GM12864 (cell line): ENCODE data around the gene LSP1.
A peak's percentile ranks its signal among the peaks of the same experiment; 100 is the strongest.

Source experiments
- DNase-seq: peaks from one replicate; pipeline ENCODE4 v3.0.0-alpha.2; 2011; ENCODE audit warnings: low read depth
- H3K4me3 ChIP-seq: 2 replicates; pipeline ENCODE4 v1.5.1; 2011; ENCODE audit warnings: mild to moderate bottlenecking, low read depth, low read length, control low read depth
- TF ChIP-seq, protein P1 (sequence below): IDR thresholded peaks from 2 replicates; pipeline ENCODE4 v1.5.1; 2011; ENCODE audit warnings: low read depth, mild to moderate bottlenecking, moderate library complexity, low read length, control low read depth, inconsistent platforms; ENCODE audit errors: missing control alignments

LSP1 gene

DNA sequence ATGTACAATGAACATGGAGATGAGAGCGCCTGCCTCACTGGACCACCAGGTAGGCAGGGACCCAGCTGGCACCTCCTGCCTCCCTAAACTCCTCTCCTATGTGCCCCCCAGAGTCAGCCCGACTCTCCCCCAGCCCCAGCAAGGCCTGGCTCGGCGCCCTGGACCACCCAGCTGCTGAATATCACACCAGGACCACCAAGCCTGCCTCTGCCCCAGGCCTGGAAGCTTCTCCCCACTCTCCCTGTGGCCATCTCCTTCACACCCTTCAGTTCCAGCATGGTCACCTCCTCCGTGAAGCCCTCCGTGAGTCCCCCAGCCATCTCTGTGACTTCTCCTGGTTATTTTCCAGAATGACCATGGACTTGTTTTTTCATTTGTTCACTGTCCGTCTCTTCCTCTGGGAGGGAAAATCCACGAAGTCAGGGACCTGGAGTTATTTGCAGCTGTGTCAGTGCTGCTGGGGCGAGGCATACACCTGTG is 6.4 kb upstream of the LSP1 start:
- TF ChIP-seq, protein P1, sequence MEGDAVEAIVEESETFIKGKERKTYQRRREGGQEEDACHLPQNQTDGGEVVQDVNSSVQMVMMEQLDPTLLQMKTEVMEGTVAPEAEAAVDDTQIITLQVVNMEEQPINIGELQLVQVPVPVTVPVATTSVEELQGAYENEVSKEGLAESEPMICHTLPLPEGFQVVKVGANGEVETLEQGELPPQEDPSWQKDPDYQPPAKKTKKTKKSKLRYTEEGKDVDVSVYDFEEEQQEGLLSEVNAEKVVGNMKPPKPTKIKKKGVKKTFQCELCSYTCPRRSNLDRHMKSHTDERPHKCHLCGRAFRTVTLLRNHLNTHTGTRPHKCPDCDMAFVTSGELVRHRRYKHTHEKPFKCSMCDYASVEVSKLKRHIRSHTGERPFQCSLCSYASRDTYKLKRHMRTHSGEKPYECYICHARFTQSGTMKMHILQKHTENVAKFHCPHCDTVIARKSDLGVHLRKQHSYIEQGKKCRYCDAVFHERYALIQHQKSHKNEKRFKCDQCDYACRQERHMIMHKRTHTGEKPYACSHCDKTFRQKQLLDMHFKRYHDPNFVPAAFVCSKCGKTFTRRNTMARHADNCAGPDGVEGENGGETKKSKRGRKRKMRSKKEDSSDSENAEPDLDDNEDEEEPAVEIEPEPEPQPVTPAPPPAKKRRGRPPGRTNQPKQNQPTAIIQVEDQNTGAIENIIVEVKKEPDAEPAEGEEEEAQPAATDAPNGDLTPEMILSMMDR = no peak
- H3K4me3 ChIP-seq = no peak overlapping the region
- no peak for DNase-seq

GRCh38 chr11:1847006-1847735 is 5.7 kb upstream of the LSP1 start:
- TF ChIP-seq, protein P1 = no peak
- DNase-seq = no peak
- no peak overlapping the region for H3K4me3 ChIP-seq

DNA sequence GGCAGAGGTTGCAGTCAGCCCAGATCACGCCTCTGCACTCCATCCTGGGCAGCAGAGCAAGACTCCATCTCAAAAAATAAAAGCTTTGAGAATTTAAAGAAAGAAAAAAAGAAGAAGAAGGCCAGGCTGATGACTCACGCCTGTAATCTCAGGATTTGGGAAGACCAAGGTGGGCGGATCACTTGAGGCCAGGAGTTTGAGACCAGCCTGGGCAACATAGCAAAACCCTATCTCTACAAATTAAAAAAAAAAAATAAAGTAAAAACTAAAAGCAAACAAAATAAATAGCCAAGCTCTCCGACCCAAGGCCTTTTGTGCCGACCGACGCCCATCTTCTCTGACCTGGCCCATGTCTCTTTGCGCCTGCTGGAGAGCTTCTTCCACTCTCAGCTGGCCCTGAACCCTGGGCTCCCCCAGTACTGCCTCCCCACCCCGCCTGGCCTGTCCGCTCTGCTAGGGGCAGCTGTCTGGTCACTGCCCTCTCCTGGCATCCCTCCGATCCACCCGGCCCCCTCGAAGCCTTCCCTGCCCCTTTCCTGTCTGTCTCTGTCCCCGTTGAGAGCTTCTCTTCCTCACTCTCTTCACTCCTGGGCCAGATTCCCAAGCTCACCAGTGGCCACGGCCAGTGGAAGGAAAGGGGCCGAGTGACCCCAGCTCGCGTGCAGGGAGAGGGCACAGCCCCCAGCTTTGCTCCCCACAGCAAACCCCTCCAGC is 4.8 kb upstream of the LSP1 start:
- no peak for DNase-seq
- TF ChIP-seq, protein P1 = no peak
- no peak overlapping the region for H3K4me3 ChIP-seq

DNA sequence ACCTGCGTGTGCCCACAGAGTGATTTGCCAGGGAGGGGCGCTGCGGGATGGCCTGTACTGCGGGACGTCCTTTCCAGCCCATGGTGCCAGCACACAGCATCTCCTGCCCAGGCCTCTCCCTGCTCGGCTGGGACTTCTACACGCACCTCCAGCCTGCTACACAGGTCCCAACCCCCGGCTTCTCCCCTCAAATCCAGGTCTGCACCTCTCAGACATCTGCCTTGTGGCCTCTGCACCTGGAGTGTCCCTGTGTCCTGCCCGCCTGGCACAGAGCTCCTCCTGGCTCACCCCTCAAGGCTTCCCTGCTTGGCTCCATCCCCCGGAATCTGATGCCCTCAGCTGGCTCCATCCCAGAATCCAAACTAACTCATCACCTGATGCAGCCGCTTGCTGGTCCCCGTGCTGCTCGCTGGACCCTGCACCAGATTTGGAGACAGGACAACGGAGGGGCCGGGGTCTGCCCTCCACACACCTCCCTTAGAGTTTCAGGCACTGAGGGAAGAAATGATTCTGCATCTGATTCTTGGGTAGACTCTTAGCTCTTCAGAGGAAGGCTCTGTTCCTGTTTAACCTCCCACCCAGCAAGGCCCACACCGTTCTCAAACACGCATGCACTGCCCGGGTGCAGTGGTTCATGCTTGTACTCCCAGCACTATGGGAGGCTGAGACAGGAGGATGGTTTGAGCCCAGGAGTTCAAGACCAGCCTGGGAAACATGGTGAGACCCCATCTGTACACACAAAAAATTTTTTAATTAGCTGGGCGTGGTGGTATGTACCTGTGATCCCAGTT is 4.0 kb upstream of the LSP1 start:
- DNase-seq = no peak
- TF ChIP-seq, protein P1 = no peak
- H3K4me3 ChIP-seq = no peak overlapping the region

DNA sequence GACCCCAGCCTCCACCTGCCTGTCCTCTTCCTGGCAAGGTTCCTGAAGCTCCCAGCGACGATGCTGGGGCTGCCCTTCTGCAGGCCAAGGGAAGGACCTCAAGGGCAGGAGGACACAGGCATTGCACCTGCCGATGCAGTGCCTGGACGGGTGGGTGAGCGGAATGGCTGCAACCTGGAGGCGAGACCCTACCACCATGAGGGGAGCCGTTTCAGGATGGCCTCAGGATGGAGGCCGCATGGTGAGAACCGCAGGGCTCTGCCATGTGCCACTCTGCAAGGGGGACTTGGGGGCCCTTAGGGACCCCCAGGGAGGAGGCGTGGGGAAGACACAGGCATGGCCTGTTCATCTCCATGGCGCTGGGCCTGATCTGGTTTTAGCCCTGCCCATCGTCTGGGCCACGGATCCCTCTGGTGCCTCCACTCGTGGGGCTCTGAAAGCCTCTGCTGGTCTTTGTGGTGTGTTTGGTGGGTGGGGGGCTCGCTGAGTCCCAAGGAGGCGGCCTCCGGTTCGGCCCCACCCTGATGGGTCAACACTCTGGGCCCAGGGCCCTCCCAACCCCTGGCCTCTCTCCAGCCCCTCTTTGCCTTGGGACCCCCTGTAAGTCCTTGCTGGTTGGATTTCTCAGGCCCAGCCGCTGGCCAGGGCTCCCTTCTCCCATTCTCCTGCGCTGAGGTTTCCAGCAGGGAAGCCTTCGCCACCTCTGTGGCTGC is 1.3 kb upstream of the LSP1 start:
- no peak for DNase-seq
- TF ChIP-seq, protein P1 = no peak
- H3K4me3 ChIP-seq = 0 out of 2 replicates have a peak overlapping the region, but pooled peaks have one; percentile 6

GRCh38 chr11:1852271-1852876 is 510 bp upstream of the LSP1 start:
- H3K4me3 ChIP-seq = peak overlapping the region; percentile 82
- TF ChIP-seq, protein P1 = no peak
- no peak for DNase-seq
